Measurements from ENCODE around the gene TUG1. TPM values are rescaled to one million over a fixed set of nuclear protein-coding genes. Genes with fewer than 3 reads are reported as not detected.

Gene TUG1
- total RNA-seq, 1 donor from 2014 or later = 74.7 TPM

DNA sequence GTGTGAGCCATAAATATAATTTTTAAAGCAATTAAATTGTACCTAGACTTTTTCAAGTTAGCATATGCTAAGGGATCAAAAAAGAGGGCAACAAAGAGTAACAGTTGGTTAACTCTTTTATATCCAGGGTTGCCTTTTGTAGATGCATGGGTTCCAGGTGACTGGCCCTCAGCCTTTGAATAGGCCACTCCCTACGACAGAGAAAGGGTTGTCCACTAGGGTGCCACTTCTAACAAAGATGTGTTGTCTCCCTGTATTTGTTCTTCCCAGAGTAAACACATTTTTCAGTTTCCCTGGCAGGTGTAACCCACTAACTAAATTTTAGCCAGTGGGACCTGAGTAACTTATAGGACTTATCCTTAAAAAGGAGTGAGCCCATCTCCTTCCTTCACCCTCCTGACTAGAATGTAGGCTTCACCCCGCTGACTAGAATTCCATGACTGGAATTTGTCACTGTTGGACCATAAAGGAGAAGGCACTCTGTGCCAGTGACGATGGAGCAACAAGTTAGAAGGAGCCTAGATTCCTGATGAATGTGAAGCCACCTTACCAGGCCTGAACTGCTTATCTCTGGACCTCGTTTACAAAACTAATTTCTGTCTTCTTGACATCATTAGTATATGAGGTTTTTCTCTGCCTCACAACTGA is 16.6 kb downstream of the TUG1 start:
- H3K27me3 Mint-ChIP-seq (ENCODE audit: low read depth) = no peaks in the 10 kb centered on the region
- peaks cover 52% of the 10 kb centered on the region for H3K9me3 Mint-ChIP-seq (ENCODE audit: low read depth)
- no peak overlapping the region for H3K27ac Mint-ChIP-seq (ENCODE audit: unreplicated experiment)
- DNase-seq (ENCODE audit: low spot score) = no peak
- H3K4me1 Mint-ChIP-seq (ENCODE audit: low read depth) = no peaks in the 10 kb centered on the region
- TF ChIP-seq, protein P1, sequence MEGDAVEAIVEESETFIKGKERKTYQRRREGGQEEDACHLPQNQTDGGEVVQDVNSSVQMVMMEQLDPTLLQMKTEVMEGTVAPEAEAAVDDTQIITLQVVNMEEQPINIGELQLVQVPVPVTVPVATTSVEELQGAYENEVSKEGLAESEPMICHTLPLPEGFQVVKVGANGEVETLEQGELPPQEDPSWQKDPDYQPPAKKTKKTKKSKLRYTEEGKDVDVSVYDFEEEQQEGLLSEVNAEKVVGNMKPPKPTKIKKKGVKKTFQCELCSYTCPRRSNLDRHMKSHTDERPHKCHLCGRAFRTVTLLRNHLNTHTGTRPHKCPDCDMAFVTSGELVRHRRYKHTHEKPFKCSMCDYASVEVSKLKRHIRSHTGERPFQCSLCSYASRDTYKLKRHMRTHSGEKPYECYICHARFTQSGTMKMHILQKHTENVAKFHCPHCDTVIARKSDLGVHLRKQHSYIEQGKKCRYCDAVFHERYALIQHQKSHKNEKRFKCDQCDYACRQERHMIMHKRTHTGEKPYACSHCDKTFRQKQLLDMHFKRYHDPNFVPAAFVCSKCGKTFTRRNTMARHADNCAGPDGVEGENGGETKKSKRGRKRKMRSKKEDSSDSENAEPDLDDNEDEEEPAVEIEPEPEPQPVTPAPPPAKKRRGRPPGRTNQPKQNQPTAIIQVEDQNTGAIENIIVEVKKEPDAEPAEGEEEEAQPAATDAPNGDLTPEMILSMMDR (IDR thresholded peaks at IDR 0.05) = no peak
- no peaks in the 10 kb centered on the region for H3K36me3 Mint-ChIP-seq (ENCODE audit: low read depth)
- no peak overlapping the region for H3K4me3 Mint-ChIP-seq (ENCODE audit: unreplicated experiment)

DNA sequence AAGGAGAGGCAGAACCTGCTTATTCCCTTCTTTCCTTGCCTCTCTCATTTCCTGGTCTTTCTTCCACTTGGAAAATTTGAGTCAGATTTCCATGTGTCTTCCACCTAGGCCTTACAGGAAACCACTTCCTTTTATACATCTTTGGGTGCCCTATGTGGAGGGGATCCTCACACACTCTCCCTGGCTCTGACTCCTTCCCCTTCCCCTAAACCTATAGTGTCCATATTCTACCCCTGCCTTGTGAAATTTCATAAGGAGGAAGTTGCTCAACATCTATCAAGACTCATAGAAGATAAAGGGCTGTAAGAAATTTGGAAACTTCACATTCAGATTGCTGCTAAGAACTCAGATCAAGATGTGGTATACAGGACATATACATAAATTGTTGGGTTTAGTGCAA is 20.4 kb downstream of the TUG1 start:
- no peaks in the 10 kb centered on the region for H3K4me1 Mint-ChIP-seq (ENCODE audit: low read depth)
- H3K27me3 Mint-ChIP-seq (ENCODE audit: low read depth) = no peaks in the 10 kb centered on the region
- H3K27ac Mint-ChIP-seq (ENCODE audit: unreplicated experiment) = no peak overlapping the region
- H3K4me3 Mint-ChIP-seq (ENCODE audit: unreplicated experiment) = no peak overlapping the region
- TF ChIP-seq, protein P1 (IDR thresholded peaks at IDR 0.05) = no peak
- no peak for DNase-seq (ENCODE audit: low spot score)
- H3K9me3 Mint-ChIP-seq (ENCODE audit: low read depth) = peaks cover 33% of the 10 kb centered on the region
- peaks cover 2% of the 10 kb centered on the region for H3K36me3 Mint-ChIP-seq (ENCODE audit: low read depth)

DNA sequence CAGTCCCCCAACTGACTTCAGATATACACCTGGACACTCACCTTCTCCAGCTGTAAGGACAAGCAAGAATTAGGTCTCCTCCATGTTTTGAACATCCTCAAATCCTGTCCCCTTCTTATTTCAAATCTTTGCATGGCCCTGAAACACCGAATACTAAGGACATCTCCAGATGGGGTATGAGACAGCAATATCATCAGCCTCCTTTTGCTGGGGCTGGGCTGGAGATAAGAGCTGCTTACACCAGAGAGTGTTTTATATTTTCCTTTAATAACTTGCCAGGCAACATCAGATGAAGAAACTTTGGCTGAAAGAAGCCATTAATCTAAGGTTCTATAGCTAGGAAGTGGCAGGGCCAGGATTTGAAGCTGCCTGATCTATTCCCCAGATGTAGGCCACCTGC is 21.6 kb downstream of the TUG1 start:
- Mint-ChIP-seq H3K27me3 (ENCODE audit: low read depth) (no peaks in the 10 kb centered on the region), H3K4me1 (ENCODE audit: low read depth) (no peaks in the 10 kb centered on the region), H3K9me3 (ENCODE audit: low read depth) (peaks cover 33% of the 10 kb centered on the region), H3K4me3 (ENCODE audit: unreplicated experiment) (no peak overlapping the region), H3K27ac (ENCODE audit: unreplicated experiment) (no peak overlapping the region), H3K36me3 (ENCODE audit: low read depth) (peaks cover 2% of the 10 kb centered on the region)
- TF ChIP-seq, protein P1 (IDR thresholded peaks at IDR 0.05) = no peak
- DNase-seq (ENCODE audit: low spot score) = no peak

DNA sequence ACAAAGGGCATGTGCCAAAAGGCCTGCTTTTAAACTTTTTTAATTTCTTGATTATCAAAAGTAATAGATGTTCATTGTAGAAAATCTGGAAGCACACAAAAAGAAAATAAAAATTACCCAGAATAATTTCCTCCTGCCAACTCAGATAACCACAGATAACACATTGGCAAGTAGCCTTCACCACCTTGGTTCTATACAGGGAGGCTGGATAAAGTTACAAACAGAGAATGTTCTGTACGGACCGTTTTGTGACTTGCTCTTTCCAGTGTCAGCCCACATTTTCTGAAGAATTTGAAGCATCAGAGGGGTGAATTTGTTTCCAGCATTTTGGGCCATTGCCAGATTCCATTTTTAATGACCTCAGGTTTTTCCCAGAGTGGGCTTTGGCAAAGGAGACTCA is 23.5 kb downstream of the TUG1 start:
- Mint-ChIP-seq H3K27me3 (ENCODE audit: low read depth) (no peaks in the 10 kb centered on the region), H3K4me1 (ENCODE audit: low read depth) (no peaks in the 10 kb centered on the region), H3K4me3 (ENCODE audit: unreplicated experiment) (no peak overlapping the region), H3K36me3 (ENCODE audit: low read depth) (peaks cover 2% of the 10 kb centered on the region), H3K9me3 (ENCODE audit: low read depth) (peaks cover 30% of the 10 kb centered on the region), H3K27ac (ENCODE audit: unreplicated experiment) (no peak overlapping the region)
- TF ChIP-seq, protein P1 (IDR thresholded peaks at IDR 0.05) = no peak
- DNase-seq (ENCODE audit: low spot score) = no peak

DNA sequence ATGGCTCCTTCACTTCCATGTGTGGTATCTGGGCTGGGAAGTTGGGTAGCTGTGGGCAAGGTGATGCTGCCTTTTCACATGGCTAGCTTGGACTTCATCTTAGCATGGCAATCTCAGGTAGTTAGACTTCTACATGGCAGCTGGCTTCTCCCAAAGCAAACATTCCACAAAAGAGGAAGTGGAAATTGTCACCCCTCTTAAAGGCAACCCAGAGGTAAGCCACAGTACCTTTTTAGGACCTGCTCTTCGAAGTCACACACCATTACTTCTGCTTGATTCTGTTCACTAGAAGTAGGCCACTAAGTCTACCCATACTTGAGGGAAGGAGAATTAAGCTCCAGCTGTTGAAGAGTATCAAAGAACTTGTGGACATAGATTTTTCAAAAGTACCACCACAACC is 25.9 kb downstream of the TUG1 start:
- H3K9me3 Mint-ChIP-seq (ENCODE audit: low read depth) = peaks cover 17% of the 10 kb centered on the region
- H3K4me3 Mint-ChIP-seq (ENCODE audit: unreplicated experiment) = no peak overlapping the region
- TF ChIP-seq, protein P1 (IDR thresholded peaks at IDR 0.05) = no peak
- H3K27ac Mint-ChIP-seq (ENCODE audit: unreplicated experiment) = no peak overlapping the region
- no peak for DNase-seq (ENCODE audit: low spot score)
- H3K36me3 Mint-ChIP-seq (ENCODE audit: low read depth) = peaks cover 2% of the 10 kb centered on the region
- no peaks in the 10 kb centered on the region for H3K4me1 Mint-ChIP-seq (ENCODE audit: low read depth)
- H3K27me3 Mint-ChIP-seq (ENCODE audit: low read depth) = no peaks in the 10 kb centered on the region
